OCI-LY7 (cell line): ENCODE measurements around the gene SHQ1. TPM values are rescaled to one million over a fixed set of nuclear protein-coding genes. Genes with fewer than 3 reads are reported as not detected.

Experiments
- BruUV-seq: library from RNA; stranded (reverse); fragments of 400-500 nt; replicated peaks from 2 replicates; lab custom pipeline; 2021; lab: Mats Ljungman, UMichigan
- CTCF ChIA-PET: fragments of 300-600 bp; sonication (Branson Sonifier 250); formaldehyde crosslinking; loops from one replicate; lab custom pipeline; 2022; ENCODE audit warnings: antibody characterized with exemption; ENCODE audit not compliant: unreplicated experiment; lab: Charles Lee
- POLR2A ChIA-PET: fragments of 300-600 bp; sonication (Branson Sonifier 250); formaldehyde crosslinking; loops from one replicate; lab custom pipeline; 2022; ENCODE audit warnings: antibody characterized with exemption; lab: Charles Lee
- DNase-seq: peaks from one replicate; pipeline ENCODE4 v3.0.0-alpha.2; 2015; ENCODE audit warnings: low spot score
- H2AFZ ChIP-seq: fragments of 200-600 bp; sonication (generic), shearing (Covaris generic); 2 replicates; pipeline ENCODE4 v1.6.1; 2014; ENCODE audit warnings: mild to moderate bottlenecking, antibody characterized with exemption, low read length, moderate library complexity
- H3K27ac ChIP-seq: fragments of 200-600 bp; sonication (generic); 2 replicates; pipeline ENCODE4 v1.5.1; 2014; ENCODE audit warnings: mixed run types, low read depth, mild to moderate bottlenecking, moderate library complexity, low read length, inconsistent platforms; ENCODE audit not compliant: poor library complexity, severe bottlenecking
- H3K36me3 ChIP-seq: fragments of 200-600 bp; sonication (generic); 2 replicates; pipeline ENCODE4 v1.6.1; 2014; ENCODE audit warnings: mild to moderate bottlenecking, antibody characterized with exemption, low read length, moderate library complexity, mixed read lengths; ENCODE audit not compliant: insufficient read depth
- H3K4me1 ChIP-seq: fragments of 200-600 bp; sonication (generic); 2 replicates; pipeline ENCODE4 v1.5.1; 2014; ENCODE audit warnings: mild to moderate bottlenecking, low read length; ENCODE audit not compliant: insufficient read depth, poor library complexity, severe bottlenecking
- H3K4me2 ChIP-seq: fragments of 200-600 bp; sonication (generic); 2 replicates; pipeline ENCODE4 v1.6.1; 2014; ENCODE audit warnings: mild to moderate bottlenecking, low read length
- H3K4me3 ChIP-seq: fragments of 200-600 bp; sonication (generic); 2 replicates; pipeline ENCODE4 v1.5.1; 2014; ENCODE audit warnings: mild to moderate bottlenecking, low read depth, low read length; ENCODE audit not compliant: poor library complexity, severe bottlenecking
- H3K79me2 ChIP-seq: fragments of 200-600 bp; sonication (generic); 2 replicates; pipeline ENCODE4 v1.6.1; 2016; ENCODE audit warnings: low read depth, mild to moderate bottlenecking, low read length, moderate library complexity, mixed read lengths; ENCODE audit not compliant: insufficient read depth
- H3K9me2 ChIP-seq: fragments of 200-600 bp; sonication (generic); 2 replicates; pipeline ENCODE4 v1.6.1; 2016; ENCODE audit warnings: mild to moderate bottlenecking, low read length, mixed read lengths; ENCODE audit not compliant: insufficient read depth
- H3K9me3 ChIP-seq: fragments of 200-600 bp; sonication (generic); 2 replicates; pipeline ENCODE4 v1.6.1; 2014; ENCODE audit warnings: mild to moderate bottlenecking, mixed run types, low read length, mixed read lengths
- H4K20me1 ChIP-seq: fragments of 200-600 bp; sonication (generic); 2 replicates; pipeline ENCODE4 v1.6.1; 2014; ENCODE audit warnings: mild to moderate bottlenecking, antibody characterized with exemption, low read length, moderate library complexity, mixed read lengths; ENCODE audit not compliant: insufficient read depth
- CTCF ChIP-seq: fragments of 200-600 bp; sonication (generic); conservative IDR thresholded peaks from 2 replicates; pipeline ENCODE4 v1.5.1; 2014; ENCODE audit warnings: mild to moderate bottlenecking, antibody characterized with exemption, low read length, moderate library complexity, mixed read lengths
- EZH2phosphoT487 ChIP-seq: fragments of 200-600 bp; sonication (generic); IDR thresholded peaks from 2 replicates; pipeline ENCODE4 v1.6.1; 2018; ENCODE audit warnings: low read depth, borderline replicate concordance, mild to moderate bottlenecking, mixed run types, antibody characterized with exemption, low read length, moderate library complexity, mixed read lengths
- intact Hi-C: fragments of 100-400 bp; cut with micrococcal nuclease; formaldehyde crosslinking; loops from one replicate; pipeline ENCODE4 v1.10.0; 2022; ENCODE audit not compliant: unreplicated experiment
- total RNA-seq, 2 experiments: library from RNA; depleted of rRNA in 1 of 2; stranded (reverse); fragments of >200 nt in 1 of 2; shearing (Covaris generic) in 1 of 2; gene quantifications; 2 replicates each; pipeline ENCODE4 v1.2.3, GENCODE V29; 2014 to 2022

Gene SHQ1
- total RNA-seq, 2 experiments from 2014 or later = 19.7 to 34.9 TPM

- Histone ChIP-seq H3K9me2 (no peaks in the 10 kb centered on the region), H3K27ac (no peak overlapping the region), H3K4me1 (no peaks in the 10 kb centered on the region), H3K4me2 (no peak overlapping the region), H3K79me2 (no peaks in the 10 kb centered on the region), H4K20me1 (no peaks in the 10 kb centered on the region), H2AFZ (no peak overlapping the region), H3K9me3 (no peaks in the 10 kb centered on the region), H3K36me3 (no peaks in the 10 kb centered on the region), H3K4me3 (no peak overlapping the region)
- no TSS peak for BruUV-seq
- TF ChIP-seq EZH2phosphoT487 = no peak
- TF ChIP-seq CTCF = no peak
- intact Hi-C loops = no loop called here
- no peak for DNase-seq
- POLR2A ChIA-PET = no interaction called here
- CTCF ChIA-PET = no interaction called here
Measured at GRCh38 chr3:72728958-72729467, 119.2 kb downstream of the SHQ1 start.

DNA sequence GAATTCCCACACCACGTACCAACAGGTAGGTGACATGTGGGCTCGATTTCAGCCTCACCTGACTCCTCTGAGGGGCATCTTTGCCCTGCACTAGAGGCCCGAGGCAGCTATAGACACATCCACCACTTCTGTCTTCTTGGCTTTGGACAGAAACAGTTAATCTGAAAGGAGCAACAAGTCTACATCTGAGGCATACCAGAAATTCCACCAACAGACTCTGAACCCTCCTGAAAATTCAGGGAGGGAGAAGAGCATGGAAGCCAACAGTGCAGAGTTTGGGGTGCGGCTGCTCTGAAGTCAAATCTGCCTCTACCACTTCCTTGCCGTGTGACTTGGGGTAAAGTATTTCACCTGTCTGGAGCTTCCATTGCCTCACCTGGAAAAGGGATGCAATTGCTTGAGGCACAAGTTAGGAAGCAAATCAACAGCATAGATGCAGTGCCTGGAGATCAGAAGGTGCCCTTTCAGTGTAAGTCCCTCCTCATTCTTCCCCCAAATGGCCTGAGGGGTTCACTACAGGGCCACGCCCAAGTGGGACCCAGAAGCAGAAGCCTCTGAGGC lies 119.8 kb downstream of the SHQ1 start:
- H2AFZ ChIP-seq = no peak overlapping the region
- no peaks in the 10 kb centered on the region for H3K36me3 ChIP-seq
- no peak for DNase-seq
- no peaks in the 10 kb centered on the region for H3K4me1 ChIP-seq
- POLR2A ChIA-PET = no interaction called here
- no peak overlapping the region for H3K4me2 ChIP-seq
- H3K9me3 ChIP-seq = no peaks in the 10 kb centered on the region
- H4K20me1 ChIP-seq = no peaks in the 10 kb centered on the region
- CTCF ChIA-PET = no interaction called here
- no peak overlapping the region for H3K27ac ChIP-seq
- intact Hi-C loops = no loop called here
- BruUV-seq = no TSS peak
- no peaks in the 10 kb centered on the region for H3K79me2 ChIP-seq
- TF ChIP-seq EZH2phosphoT487 (no peak), CTCF (no peak)
- no peak overlapping the region for H3K4me3 ChIP-seq
- H3K9me2 ChIP-seq = no peaks in the 10 kb centered on the region

DNA sequence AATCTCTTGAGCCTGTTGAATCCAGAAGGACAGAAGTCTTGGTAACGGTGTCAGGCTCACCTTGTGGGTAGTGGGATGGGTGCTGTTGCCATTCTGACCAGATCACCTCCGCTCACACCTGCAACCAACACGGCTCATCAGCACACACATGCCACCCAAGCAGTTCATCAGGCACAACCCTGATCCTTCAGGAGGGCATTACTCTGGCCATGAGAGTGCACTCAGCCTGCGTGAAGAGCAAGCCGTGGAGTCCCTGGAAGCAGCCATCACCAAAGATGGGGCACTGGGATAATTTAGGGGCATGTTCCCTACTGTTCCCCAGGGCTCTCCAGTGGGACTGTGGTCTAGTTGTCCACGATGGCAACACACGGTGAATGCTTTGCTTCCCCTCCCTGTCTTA lies 120.5 kb downstream of the SHQ1 start:
- Histone ChIP-seq H3K4me1 (no peaks in the 10 kb centered on the region), H3K4me3 (no peak overlapping the region), H3K9me2 (no peaks in the 10 kb centered on the region), H3K27ac (no peak overlapping the region), H4K20me1 (no peaks in the 10 kb centered on the region), H3K79me2 (no peaks in the 10 kb centered on the region), H3K9me3 (no peaks in the 10 kb centered on the region), H2AFZ (no peak overlapping the region), H3K4me2 (no peak overlapping the region), H3K36me3 (no peaks in the 10 kb centered on the region)
- ChIA-PET CTCF (no interaction called here), POLR2A (no interaction called here)
- intact Hi-C loops = no loop called here
- TF ChIP-seq CTCF (no peak), EZH2phosphoT487 (no peak)
- BruUV-seq = no TSS peak
- DNase-seq = no peak
